GM23338 (cell line): ENCODE data around the gene SEL1L3. TPM values are rescaled to one million over a fixed set of nuclear protein-coding genes. Genes with fewer than 3 reads are reported as not detected.

ENCODE experiments used
- ATAC-seq: fragments of 200-7000 bp; cut with Tn5 transposase; 3 replicates; pipeline ENCODE4 v1.9.1; 2020
- DNase-seq: peaks from one replicate; pipeline ENCODE4 v3.0.0-alpha.2; 2015; ENCODE audit warnings: low spot score
- H2AFZ ChIP-seq: fragments of 200-600 bp; sonication (generic); 2 replicates; pipeline ENCODE4 v1.8.0; 2016; ENCODE audit warnings: antibody characterized with exemption, mild to moderate bottlenecking, moderate library complexity
- H3F3A ChIP-seq: fragments of 200-600 bp; sonication (generic); replicated peaks from 2 replicates; pipeline ENCODE4 v1.8.0; 2017; ENCODE audit warnings: antibody characterized with exemption, mixed run types, low read depth
- H3K27ac ChIP-seq: fragments of 200-600 bp; sonication (generic); 2 replicates; pipeline ENCODE4 v1.6.1; 2016; ENCODE audit warnings: low read depth
- H3K27me3 ChIP-seq: fragments of 200-600 bp; sonication (generic); 2 replicates; pipeline ENCODE4 v1.8.0; 2016; ENCODE audit warnings: mild to moderate bottlenecking, mixed run types, moderate library complexity; ENCODE audit not compliant: insufficient read depth
- H3K36me3 ChIP-seq: fragments of 200-600 bp; sonication (generic); 2 replicates; pipeline ENCODE4 v1.8.0; 2016; ENCODE audit warnings: mild to moderate bottlenecking; ENCODE audit not compliant: insufficient read depth
- H3K4me1 ChIP-seq: fragments of 200-600 bp; sonication (generic); 2 replicates; pipeline ENCODE4 v1.8.0; 2016; ENCODE audit warnings: mild to moderate bottlenecking, moderate library complexity; ENCODE audit not compliant: insufficient read depth
- H3K4me2 ChIP-seq: fragments of 200-600 bp; sonication (generic); 2 replicates; pipeline ENCODE4 v1.7.1; 2017; ENCODE audit warnings: mixed run types
- H3K4me3 ChIP-seq: fragments of 200-600 bp; sonication (generic); 2 replicates; pipeline ENCODE4 v1.6.1; 2016; ENCODE audit warnings: mixed run types
- H3K79me2 ChIP-seq: fragments of 200-600 bp; sonication (generic); replicated peaks from 2 replicates; pipeline ENCODE4 v1.8.0; 2017; ENCODE audit warnings: mild to moderate bottlenecking; ENCODE audit not compliant: insufficient read depth
- H3K9me2 ChIP-seq: fragments of 200-600 bp; sonication (generic); 2 replicates; pipeline ENCODE4 v1.8.0; 2017; ENCODE audit not compliant: insufficient read depth
- H4K20me1 ChIP-seq: fragments of 200-600 bp; sonication (generic); replicated peaks from 2 replicates; pipeline ENCODE4 v1.8.0; 2017; ENCODE audit warnings: mild to moderate bottlenecking; ENCODE audit not compliant: insufficient read depth
- H3K27ac Mint-ChIP-seq: 2 replicates; pipeline ENCODE4 v1.8.0; 2020; ENCODE audit warnings: inconsistent platforms, mild to moderate bottlenecking, moderate library complexity, mixed read lengths
- H3K27me3 Mint-ChIP-seq: 3 replicates; pipeline ENCODE4 v1.8.0; 2022; ENCODE audit warnings: low read depth, mild to moderate bottlenecking, moderate library complexity, mixed read lengths, inconsistent platforms; ENCODE audit not compliant: insufficient read depth, poor library complexity
- H3K36me3 Mint-ChIP-seq: 3 replicates; pipeline ENCODE4 v1.8.0; 2021; ENCODE audit warnings: low read depth, mild to moderate bottlenecking, inconsistent platforms, moderate library complexity, mixed read lengths
- H3K4me1 Mint-ChIP-seq: 3 replicates; pipeline ENCODE4 v1.8.0; 2020; ENCODE audit warnings: mild to moderate bottlenecking, inconsistent platforms, mixed read lengths
- H3K4me3 Mint-ChIP-seq: 3 replicates; pipeline ENCODE4 v1.8.0; 2021; ENCODE audit warnings: moderate library complexity, mild to moderate bottlenecking, inconsistent platforms, mixed read lengths
- H3K9me3 Mint-ChIP-seq: 3 replicates; pipeline ENCODE4 v1.8.0; 2020; ENCODE audit warnings: moderate library complexity, mild to moderate bottlenecking, inconsistent platforms, mixed read lengths
- CREB1 ChIP-seq: fragments of 250-450 bp; sonication (Bioruptor Pico); IDR thresholded peaks from 2 replicates; pipeline ENCODE4 v1.5.0; 2020; ENCODE audit warnings: low read depth, mild to moderate bottlenecking, moderate library complexity
- CTCF ChIP-seq, 2 experiments: fragments of 200-600 bp in 1 of 2; sonication (generic) in 1 of 2; conservative IDR thresholded peaks; 2 replicates each; pipeline versions ENCODE4 v1.5.1 to v1.6.1; 2016 to 2017; ENCODE audit warnings: antibody characterized with exemption in 2 of 2, low read depth in 2 of 2, mild to moderate bottlenecking in 2 of 2, moderate library complexity in 1 of 2
- ETS1 ChIP-seq: IDR thresholded peaks from 2 replicates; pipeline ENCODE4 v1.6.1; 2016; ENCODE audit warnings: antibody characterized with exemption
- EZH2 ChIP-seq: fragments of 200-600 bp; sonication (generic); IDR thresholded peaks from one replicate; pipeline ENCODE4 v1.8.0; 2017; ENCODE audit warnings: antibody characterized with exemption, mild to moderate bottlenecking, low read depth; ENCODE audit not compliant: unreplicated experiment
- EZH2phosphoT487 ChIP-seq: fragments of 200-600 bp; sonication (generic); IDR thresholded peaks from one replicate; pipeline ENCODE4 v1.8.1; 2018; ENCODE audit warnings: antibody characterized with exemption; ENCODE audit not compliant: unreplicated experiment
- JUNB ChIP-seq: IDR thresholded peaks from one replicate; pipeline ENCODE4 v1.6.1; 2016; ENCODE audit warnings: antibody characterized with exemption; ENCODE audit not compliant: unreplicated experiment
- NANOG ChIP-seq: IDR thresholded peaks from 2 replicates; pipeline ENCODE4 v1.6.1; 2016; ENCODE audit warnings: antibody characterized with exemption, borderline replicate concordance
- POLR2AphosphoS5 ChIP-seq: IDR thresholded peaks from 2 replicates; pipeline ENCODE4 v1.6.1; 2016; ENCODE audit warnings: antibody characterized with exemption, low read depth
- REST ChIP-seq: IDR thresholded peaks from one replicate; pipeline ENCODE4 v1.6.1; 2018; ENCODE audit warnings: antibody characterized with exemption; ENCODE audit not compliant: unreplicated experiment
- STAT1 ChIP-seq: IDR thresholded peaks from one replicate; pipeline ENCODE4 v1.6.1; 2016; ENCODE audit warnings: antibody characterized with exemption; ENCODE audit not compliant: unreplicated experiment
- ZNF114 ChIP-seq: fragments of 250-450 bp; sonication (Bioruptor Pico); IDR thresholded peaks from 2 replicates; pipeline ENCODE4 v1.5.0; 2020; ENCODE audit warnings: mild to moderate bottlenecking, moderate library complexity
- ZNF331 ChIP-seq: fragments of 250-450 bp; sonication (Bioruptor Pico); IDR thresholded peaks from 2 replicates; pipeline ENCODE4 v1.5.0; 2020; ENCODE audit warnings: low read depth, mild to moderate bottlenecking, moderate library complexity
- polyA plus RNA-seq: library from polyadenylated mRNA; unstranded; fragments of >200 nt; fragmentation: Nextera tagmentation; extraction: Ambion mirVana; gene quantifications from 2 replicates; pipeline ENCODE4 v1.2.1, GENCODE V29; 2016
- total RNA-seq: library from RNA; depleted of rRNA; stranded (reverse); fragments of >200 nt; shearing (Covaris generic); gene quantifications from 2 replicates; pipeline ENCODE4 v1.2.3, GENCODE V29; 2014
- TF ChIP-seq, protein P1 (sequence below): fragments of 250-450 bp; sonication (Bioruptor Pico); IDR thresholded peaks from 2 replicates; pipeline ENCODE4 v1.5.0; 2020; ENCODE audit warnings: mild to moderate bottlenecking, moderate library complexity

SEL1L3 gene
- total and polyA plus RNA-seq, 2 experiments from 2014 or later: 17.1 to 61.7 TPM

- no peak overlapping the region for H3K27ac ChIP-seq
- Mint-ChIP-seq H3K36me3 (peaks cover 22% of the 10 kb centered on the region), H3K9me3 (no peaks in the 10 kb centered on the region), H3K27ac (peak overlapping the region; percentile 86), H3K4me3 (no peak overlapping the region), H3K4me1 (peaks cover 58% of the 10 kb centered on the region), H3K27me3 (no peaks in the 10 kb centered on the region)
- H3K79me2 ChIP-seq: peaks cover 56% of the 10 kb centered on the region
- no peaks in the 10 kb centered on the region for H3F3A ChIP-seq
- no peak for DNase-seq
- H3K36me3 ChIP-seq: no peaks in the 10 kb centered on the region
- H3K4me2 ChIP-seq: no peak overlapping the region
- peaks cover 5% of the 10 kb centered on the region for H4K20me1 ChIP-seq
- ATAC-seq: no peak
- peaks cover 44% of the 10 kb centered on the region for H3K4me1 ChIP-seq
- TF ChIP-seq CREB1 (CRISPR knock-in tag): no peak
- TF ChIP-seq CTCF (conservative IDR thresholded peaks at IDR 0.05; ENCODE audit: low read depth in 2 of 2): no peak
- TF ChIP-seq ZNF331 (CRISPR knock-in tag): no peak
- TF ChIP-seq EZH2: no peak
- no peak for TF ChIP-seq EZH2phosphoT487
- no peak for TF ChIP-seq ETS1
- no peak for TF ChIP-seq POLR2AphosphoS5
- TF ChIP-seq, protein P1, sequence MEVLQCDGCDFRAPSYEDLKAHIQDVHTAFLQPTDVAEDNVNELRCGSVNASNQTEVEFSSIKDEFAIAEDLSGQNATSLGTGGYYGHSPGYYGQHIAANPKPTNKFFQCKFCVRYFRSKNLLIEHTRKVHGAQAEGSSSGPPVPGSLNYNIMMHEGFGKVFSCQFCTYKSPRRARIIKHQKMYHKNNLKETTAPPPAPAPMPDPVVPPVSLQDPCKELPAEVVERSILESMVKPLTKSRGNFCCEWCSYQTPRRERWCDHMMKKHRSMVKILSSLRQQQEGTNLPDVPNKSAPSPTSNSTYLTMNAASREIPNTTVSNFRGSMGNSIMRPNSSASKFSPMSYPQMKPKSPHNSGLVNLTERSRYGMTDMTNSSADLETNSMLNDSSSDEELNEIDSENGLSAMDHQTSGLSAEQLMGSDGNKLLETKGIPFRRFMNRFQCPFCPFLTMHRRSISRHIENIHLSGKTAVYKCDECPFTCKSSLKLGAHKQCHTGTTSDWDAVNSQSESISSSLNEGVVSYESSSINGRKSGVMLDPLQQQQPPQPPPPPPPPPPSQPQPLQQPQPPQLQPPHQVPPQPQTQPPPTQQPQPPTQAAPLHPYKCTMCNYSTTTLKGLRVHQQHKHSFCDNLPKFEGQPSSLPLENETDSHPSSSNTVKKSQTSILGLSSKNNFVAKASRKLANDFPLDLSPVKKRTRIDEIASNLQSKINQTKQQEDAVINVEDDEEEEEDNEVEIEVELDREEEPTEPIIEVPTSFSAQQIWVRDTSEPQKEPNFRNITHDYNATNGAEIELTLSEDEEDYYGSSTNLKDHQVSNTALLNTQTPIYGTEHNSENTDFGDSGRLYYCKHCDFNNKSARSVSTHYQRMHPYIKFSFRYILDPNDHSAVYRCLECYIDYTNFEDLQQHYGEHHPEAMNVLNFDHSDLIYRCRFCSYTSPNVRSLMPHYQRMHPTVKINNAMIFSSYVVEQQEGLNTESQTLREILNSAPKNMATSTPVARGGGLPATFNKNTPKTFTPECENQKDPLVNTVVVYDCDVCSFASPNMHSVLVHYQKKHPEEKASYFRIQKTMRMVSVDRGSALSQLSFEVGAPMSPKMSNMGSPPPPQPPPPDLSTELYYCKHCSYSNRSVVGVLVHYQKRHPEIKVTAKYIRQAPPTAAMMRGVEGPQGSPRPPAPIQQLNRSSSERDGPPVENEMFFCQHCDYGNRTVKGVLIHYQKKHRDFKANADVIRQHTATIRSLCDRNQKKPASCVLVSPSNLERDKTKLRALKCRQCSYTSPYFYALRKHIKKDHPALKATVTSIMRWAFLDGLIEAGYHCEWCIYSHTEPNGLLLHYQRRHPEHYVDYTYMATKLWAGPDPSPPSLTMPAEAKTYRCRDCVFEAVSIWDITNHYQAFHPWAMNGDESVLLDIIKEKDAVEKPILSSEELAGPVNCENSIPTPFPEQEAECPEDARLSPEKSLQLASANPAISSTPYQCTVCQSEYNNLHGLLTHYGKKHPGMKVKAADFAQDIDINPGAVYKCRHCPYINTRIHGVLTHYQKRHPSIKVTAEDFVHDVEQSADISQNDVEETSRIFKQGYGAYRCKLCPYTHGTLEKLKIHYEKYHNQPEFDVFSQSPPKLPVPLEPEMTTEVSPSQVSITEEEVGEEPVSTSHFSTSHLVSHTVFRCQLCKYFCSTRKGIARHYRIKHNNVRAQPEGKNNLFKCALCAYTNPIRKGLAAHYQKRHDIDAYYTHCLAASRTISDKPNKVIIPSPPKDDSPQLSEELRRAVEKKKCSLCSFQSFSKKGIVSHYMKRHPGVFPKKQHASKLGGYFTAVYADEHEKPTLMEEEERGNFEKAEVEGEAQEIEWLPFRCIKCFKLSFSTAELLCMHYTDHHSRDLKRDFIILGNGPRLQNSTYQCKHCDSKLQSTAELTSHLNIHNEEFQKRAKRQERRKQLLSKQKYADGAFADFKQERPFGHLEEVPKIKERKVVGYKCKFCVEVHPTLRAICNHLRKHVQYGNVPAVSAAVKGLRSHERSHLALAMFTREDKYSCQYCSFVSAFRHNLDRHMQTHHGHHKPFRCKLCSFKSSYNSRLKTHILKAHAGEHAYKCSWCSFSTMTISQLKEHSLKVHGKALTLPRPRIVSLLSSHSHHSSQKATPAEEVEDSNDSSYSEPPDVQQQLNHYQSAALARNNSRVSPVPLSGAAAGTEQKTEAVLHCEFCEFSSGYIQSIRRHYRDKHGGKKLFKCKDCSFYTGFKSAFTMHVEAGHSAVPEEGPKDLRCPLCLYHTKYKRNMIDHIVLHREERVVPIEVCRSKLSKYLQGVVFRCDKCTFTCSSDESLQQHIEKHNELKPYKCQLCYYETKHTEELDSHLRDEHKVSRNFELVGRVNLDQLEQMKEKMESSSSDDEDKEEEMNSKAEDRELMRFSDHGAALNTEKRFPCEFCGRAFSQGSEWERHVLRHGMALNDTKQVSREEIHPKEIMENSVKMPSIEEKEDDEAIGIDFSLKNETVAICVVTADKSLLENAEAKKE (CRISPR knock-in tag): no peak
- no peak for TF ChIP-seq REST
- TF ChIP-seq JUNB: no peak
- TF ChIP-seq ZNF114 (CRISPR knock-in tag): no peak
- TF ChIP-seq NANOG: no peak
- TF ChIP-seq STAT1: no peak
- H3K9me2 ChIP-seq: no peaks in the 10 kb centered on the region
- no peaks in the 10 kb centered on the region for H3K27me3 ChIP-seq
- no peak overlapping the region for H2AFZ ChIP-seq
- no peak overlapping the region for H3K4me3 ChIP-seq
These were observed 19.3 kb downstream of the SEL1L3 start for GRCh38 chr4:25843340-25844097.
